H1 (cell line): Measurements from ENCODE around the gene TFAP2C. TPM values are rescaled to one million over a fixed set of nuclear protein-coding genes. Genes with fewer than 3 reads are reported as not detected.

Source experiments
- ASH2L ChIP-seq: fragments of 200-600, 300-600 bp; sonication (generic); IDR thresholded peaks from one replicate; pipeline ENCODE4 v1.7.1; 2017; ENCODE audit warnings: low read length
- CBX8 ChIP-seq: fragments of 300-800, 300-1000 bp; sonication (generic); IDR thresholded peaks from 2 replicates; pipeline ENCODE4 v1.7.1; 2016; ENCODE audit warnings: low read depth, low read length, borderline replicate concordance
- CHD1 ChIP-seq: IDR thresholded peaks from 2 replicates; pipeline ENCODE4 v1.6.1; 2012; ENCODE audit warnings: low read depth, low read length, improper control_type of control experiment
- CHD7 ChIP-seq: fragments of 300-600 bp; sonication (generic); IDR thresholded peaks from 2 replicates; pipeline ENCODE4 v1.7.1; 2012; ENCODE audit warnings: low read length, moderate library complexity, mild to moderate bottlenecking, inconsistent platforms; ENCODE audit not compliant: insufficient replicate concordance
- HDAC6 ChIP-seq: IDR thresholded peaks from one replicate; pipeline ENCODE4 v1.7.1; 2012; ENCODE audit warnings: low read depth, mild to moderate bottlenecking, inconsistent platforms, low read length, moderate library complexity
- JUN ChIP-seq: IDR thresholded peaks from 2 replicates; pipeline ENCODE4 v1.6.1; 2011; ENCODE audit warnings: low read depth, mild to moderate bottlenecking, improper control_type of control experiment, low read length
- SP4 ChIP-seq: IDR thresholded peaks from 2 replicates; pipeline ENCODE4 v1.6.1; 2012; ENCODE audit warnings: low read length, inconsistent platforms
- SRF ChIP-seq: IDR thresholded peaks from 2 replicates; pipeline ENCODE4 v1.6.1; 2011; ENCODE audit warnings: mild to moderate bottlenecking, low read depth, low read length, moderate library complexity
- SUZ12 ChIP-seq: fragments of 200-600 bp; sonication (generic); IDR thresholded peaks from 2 replicates; pipeline ENCODE4 v1.6.1; 2012; ENCODE audit warnings: mild to moderate bottlenecking, inconsistent platforms, low read length, moderate library complexity, mixed read lengths
- TAF7 ChIP-seq: optimal IDR thresholded peaks from 2 replicates; pipeline ENCODE3; 2011; ENCODE audit warnings: low read depth, mild to moderate bottlenecking, inconsistent platforms, low read length, moderate library complexity, borderline replicate concordance
- polyA plus RNA-seq, 7 experiments: library from polyadenylated mRNA; depleted of rRNA in 3 of 7; stranded (reverse) in 5 of 7; unstranded in 2 of 7; fragments of >200 nt in 5 of 7; fragments of 200-250 nt in 2 of 7; gene quantifications; 1 replicate in 5 of 7; 2 replicates in 1 of 7; 4 replicates in 1 of 7; pipeline versions ENCODE4 v1.2.1 to v1.2.3, GENCODE V29; 2011 to 2013; ENCODE audit warnings: missing spikeins in 2 of 7, mixed read lengths in 2 of 7
- total RNA-seq: library from RNA; stranded (reverse); fragmentation: NEBNext Ultra II Directional; extraction: Animal tissue kit (Norgen Biotek cat#: 25700); gene quantifications from 2 replicates; pipeline ENCODE4 v1.2.1, GENCODE V29; 2021

TFAP2C gene
- total and polyA plus RNA-seq, 2 of the 8 experiments (the other 6 are each of a cell fraction or from before 2014, with no cell fraction given), result 1.7 to 5.8 TPM

GRCh38 chr20:56676679-56677078 is 47.6 kb downstream of the TFAP2C start (continued):
- TF ChIP-seq CHD7 (no peak), SUZ12 (no peak), SP4 (no peak), CHD1 (no peak), JUN (no peak), CBX8 (no peak), HDAC6 (no peak), SRF (no peak), ASH2L (no peak), TAF7 (no peak)
